Cardiac fibroblast (primary cell): ENCODE data around the gene HELQ.
"Not testable (repeated sequence)": the region's sequence is repeated elsewhere in the genome, so short reads cannot be mapped to it uniquely, and the experiment has no call there.

Source experiments
- DNase-seq, 2 donors: peaks; one replicate each; pipeline versions ENCODE4 v3.0.0 to v3.0.0-alpha.2; 2010; ENCODE audit warnings: low read depth in 2 of 2
- H3K4me3 ChIP-seq, 2 donors: replicated peaks in 1 of 2; 1 replicate in 1 of 2; 2 replicates in 1 of 2; pipeline ENCODE4 v1.5.1; 2011; ENCODE audit warnings: low read depth in 2 of 2, low read length in 2 of 2, mild to moderate bottlenecking in 2 of 2, moderate library complexity in 1 of 2
- CTCF ChIP-seq: IDR thresholded peaks from one replicate; pipeline ENCODE4 v1.5.1; 2011; ENCODE audit warnings: low read depth, mild to moderate bottlenecking, low read length, inconsistent platforms

The HELQ gene

GRCh38 chr4:83431200-83431599 is 24.4 kb downstream of the HELQ start:
- DNase-seq: no peak
- TF ChIP-seq CTCF: no peak
- H3K4me3 ChIP-seq: no peak overlapping the region

GRCh38 chr4:83418211-83418610 is 37.4 kb downstream of the HELQ start:
- DNase-seq: no peak
- no peak for TF ChIP-seq CTCF
- no peak overlapping the region for H3K4me3 ChIP-seq

- no peak overlapping the region for H3K4me3 ChIP-seq
- TF ChIP-seq CTCF: no peak
- no peak for DNase-seq
Measured at GRCh38 chr4:83417566-83417965, 38.1 kb downstream of the HELQ start.

- no peak for DNase-seq
- no peak for TF ChIP-seq CTCF
- no peak overlapping the region for H3K4me3 ChIP-seq
Measured at GRCh38 chr4:83413676-83414075, 41.9 kb downstream of the HELQ start.

GRCh38 chr4:83408908-83409307 is 46.7 kb downstream of the HELQ start:
- H3K4me3 ChIP-seq: no peak overlapping the region
- no peak for TF ChIP-seq CTCF
- DNase-seq: no peak

- DNase-seq: no peak
- no peak overlapping the region for H3K4me3 ChIP-seq
- TF ChIP-seq CTCF: no peak
Measured at GRCh38 chr4:83405844-83406816, 49.5 kb downstream of the HELQ start.

- H3K4me3 ChIP-seq, DNase-seq: not testable (repeated sequence)
Measured at GRCh38 chr4:83398158-83398557, 57.5 kb downstream of the HELQ start.
